Measurements from ENCODE around the gene FGF22. TPM values are rescaled to one million over a fixed set of nuclear protein-coding genes. Genes with fewer than 3 reads are reported as not detected.

FGF22 gene
- total and polyA plus RNA-seq, 2 donors (not counting 1 experiment from before 2014, with no cell fraction given) = 0.34 to 2.9 TPM

GRCh38 chr19:677201-677600, 37.5 kb downstream of the FGF22 start:
- no peaks in the 10 kb centered on the region for H3K9me3 Mint-ChIP-seq (ENCODE audit: insufficient read depth)
- H3K4me3 Mint-ChIP-seq = no peak overlapping the region
- POLR2A ChIA-PET = no interaction called here
- H3K27me3 Mint-ChIP-seq = peaks cover 14% of the 10 kb centered on the region
- Histone ChIP-seq H2AFZ (ENCODE audit: insufficient read depth, low read depth, low read length, poor library complexity, severe bottlenecking) (no peak overlapping the region), H3K27ac (ENCODE audit: low read length in 2 of 2) (no peak overlapping the region), H3K4me1 (ENCODE audit: control insufficient read depth in 2 of 2, insufficient read depth in 2 of 2, low read length in 2 of 2) (peaks cover 13 to 26% of the 10 kb centered on the region in 2 donors), H3K36me3 (replicated peaks in 1 of 2; ENCODE audit: control extremely low read depth in 1 of 2, control insufficient read depth in 1 of 2, extremely low read depth in 1 of 2, insufficient read depth in 2 of 2, low read length in 1 of 2) (no peaks in the 10 kb centered on the region), H3K9ac (ENCODE audit: low read length) (no peak overlapping the region), H3K4me3 (ENCODE audit: control extremely low read depth in 1 of 5, extremely low read depth in 1 of 5, insufficient read depth in 1 of 5, low read depth in 2 of 5, low read length in 4 of 5) (no peak overlapping the region), H3K9me3 (ENCODE audit: control extremely low read depth in 1 of 3, control insufficient read depth in 2 of 3, insufficient read depth in 1 of 3, low read length in 2 of 3) (peaks cover 0 to 30% (median 0%) of the 10 kb centered on the region in 3 donors), H3K4me2 (replicated peaks; ENCODE audit: low read depth, low read length, poor library complexity, severe bottlenecking) (no peak overlapping the region), H4K20me1 (ENCODE audit: control insufficient read depth, insufficient read depth, low read length, poor library complexity, severe bottlenecking) (peaks cover 19% of the 10 kb centered on the region), H3K79me2 (ENCODE audit: control insufficient read depth, insufficient read depth, low read length) (no peaks in the 10 kb centered on the region), H3K27me3 (replicated peaks in 1 of 4; ENCODE audit: control extremely low read depth in 1 of 4, control insufficient read depth in 3 of 4, insufficient read depth in 4 of 4, low read length in 3 of 4) (peaks cover 0 to 38% (median 12%) of the 10 kb centered on the region in 4 experiments)
- peaks cover 12% of the 10 kb centered on the region for H3K4me1 Mint-ChIP-seq
- 31% methylated on average over 13 of the region's 15 CpGs for WGBS (ENCODE audit: insufficient coverage)
- no peak for ATAC-seq (ENCODE audit: low read depth)
- intact Hi-C loops (cut with micrococcal nuclease) = no loop called here
- peak; percentile 24 for DNase-seq
- no peak overlapping the region for H3K27ac Mint-ChIP-seq
- CTCF ChIA-PET = no interaction called here
- no peak for TF ChIP-seq EZH2 (IDR thresholded peaks at IDR 0.05; ENCODE audit: borderline replicate concordance, insufficient read depth, low read depth, low read length, poor library complexity, severe bottlenecking)
- TF ChIP-seq CTCF (IDR thresholded peaks at IDR 0.05) = no peak

GRCh38 chr19:677601-678436, 38.1 kb downstream of the FGF22 start:
- H3K9ac ChIP-seq (ENCODE audit: low read length) = no peak overlapping the region
- peaks cover 14% of the 10 kb centered on the region for H3K27me3 Mint-ChIP-seq
- TF ChIP-seq EZH2 (IDR thresholded peaks at IDR 0.05; ENCODE audit: borderline replicate concordance, insufficient read depth, low read depth, low read length, poor library complexity, severe bottlenecking) = no peak
- TF ChIP-seq CTCF (IDR thresholded peaks at IDR 0.05) = no peak
- H3K36me3 ChIP-seq (replicated peaks in 1 of 2; ENCODE audit: control extremely low read depth in 1 of 2, control insufficient read depth in 1 of 2, extremely low read depth in 1 of 2, insufficient read depth in 2 of 2, low read length in 1 of 2) = no peaks in the 10 kb centered on the region
- peaks cover 19% of the 10 kb centered on the region for H4K20me1 ChIP-seq (ENCODE audit: control insufficient read depth, insufficient read depth, low read length, poor library complexity, severe bottlenecking)
- peaks cover 13 to 26% of the 10 kb centered on the region in 2 donors for H3K4me1 ChIP-seq (ENCODE audit: control insufficient read depth in 2 of 2, insufficient read depth in 2 of 2, low read length in 2 of 2)
- H3K9me3 Mint-ChIP-seq (ENCODE audit: insufficient read depth) = no peaks in the 10 kb centered on the region
- ChIA-PET POLR2A (interaction anchor here (0.8 kb wide), 1 partner anchor 135 kb away, joined by 6 read pairs; no protein-coding TSS in a partner anchor), CTCF (interaction anchor here (0.7 kb wide), 1 partner anchor 382 kb away, joined by 3 read pairs; no protein-coding TSS in a partner anchor)
- intact Hi-C loops (cut with micrococcal nuclease) = no loop called here
- H3K27me3 ChIP-seq (replicated peaks in 1 of 4; ENCODE audit: control extremely low read depth in 1 of 4, control insufficient read depth in 3 of 4, insufficient read depth in 4 of 4, low read length in 3 of 4) = peaks cover 0 to 38% (median 12%) of the 10 kb centered on the region in 4 experiments
- H3K4me2 ChIP-seq (replicated peaks; ENCODE audit: low read depth, low read length, poor library complexity, severe bottlenecking) = no peak overlapping the region
- H3K79me2 ChIP-seq (ENCODE audit: control insufficient read depth, insufficient read depth, low read length) = no peaks in the 10 kb centered on the region
- H3K27ac ChIP-seq (ENCODE audit: low read length in 2 of 2) = no peak overlapping the region
- 80% methylated on average over 20 of the region's 22 CpGs for WGBS (ENCODE audit: insufficient coverage)
- peaks cover 0 to 30% (median 0%) of the 10 kb centered on the region in 3 donors for H3K9me3 ChIP-seq (ENCODE audit: control extremely low read depth in 1 of 3, control insufficient read depth in 2 of 3, insufficient read depth in 1 of 3, low read length in 2 of 3)
- DNase-seq = peak; percentile 34
- ATAC-seq (ENCODE audit: low read depth) = no peak
- no peak overlapping the region for H3K27ac Mint-ChIP-seq
- no peak overlapping the region for H3K4me3 Mint-ChIP-seq
- no peak overlapping the region for H2AFZ ChIP-seq (ENCODE audit: insufficient read depth, low read depth, low read length, poor library complexity, severe bottlenecking)
- H3K4me1 Mint-ChIP-seq = peaks cover 12% of the 10 kb centered on the region
- H3K4me3 ChIP-seq (ENCODE audit: control extremely low read depth in 1 of 5, extremely low read depth in 1 of 5, insufficient read depth in 1 of 5, low read depth in 2 of 5, low read length in 4 of 5) = no peak overlapping the region

Measured in B cell (primary cell).